Measurements from ENCODE around the gene MCTP1.

DNA sequence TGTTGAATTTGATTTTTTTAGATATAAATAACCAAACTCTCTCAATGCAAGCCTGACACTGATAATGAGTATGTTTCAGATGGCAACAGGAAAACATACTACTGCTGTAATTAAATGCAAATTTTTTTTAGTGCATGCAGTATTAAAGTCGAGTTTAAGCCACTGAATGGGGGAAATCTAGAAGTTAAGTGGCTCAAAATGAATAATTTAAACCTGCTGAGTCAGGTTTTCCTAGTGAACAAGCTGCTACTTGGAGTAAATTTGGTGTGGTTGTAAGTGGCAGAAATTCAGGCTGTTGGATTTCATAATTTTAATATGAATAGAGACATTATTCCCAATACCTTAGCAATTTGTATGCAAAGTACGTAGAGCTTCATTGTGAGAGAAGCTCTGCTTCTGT is 544.6 kb downstream of the MCTP1 start:
- TF ChIP-seq, protein P1, sequence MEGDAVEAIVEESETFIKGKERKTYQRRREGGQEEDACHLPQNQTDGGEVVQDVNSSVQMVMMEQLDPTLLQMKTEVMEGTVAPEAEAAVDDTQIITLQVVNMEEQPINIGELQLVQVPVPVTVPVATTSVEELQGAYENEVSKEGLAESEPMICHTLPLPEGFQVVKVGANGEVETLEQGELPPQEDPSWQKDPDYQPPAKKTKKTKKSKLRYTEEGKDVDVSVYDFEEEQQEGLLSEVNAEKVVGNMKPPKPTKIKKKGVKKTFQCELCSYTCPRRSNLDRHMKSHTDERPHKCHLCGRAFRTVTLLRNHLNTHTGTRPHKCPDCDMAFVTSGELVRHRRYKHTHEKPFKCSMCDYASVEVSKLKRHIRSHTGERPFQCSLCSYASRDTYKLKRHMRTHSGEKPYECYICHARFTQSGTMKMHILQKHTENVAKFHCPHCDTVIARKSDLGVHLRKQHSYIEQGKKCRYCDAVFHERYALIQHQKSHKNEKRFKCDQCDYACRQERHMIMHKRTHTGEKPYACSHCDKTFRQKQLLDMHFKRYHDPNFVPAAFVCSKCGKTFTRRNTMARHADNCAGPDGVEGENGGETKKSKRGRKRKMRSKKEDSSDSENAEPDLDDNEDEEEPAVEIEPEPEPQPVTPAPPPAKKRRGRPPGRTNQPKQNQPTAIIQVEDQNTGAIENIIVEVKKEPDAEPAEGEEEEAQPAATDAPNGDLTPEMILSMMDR (IDR thresholded peaks at IDR 0.05; ENCODE audit: control extremely low read depth in 1 of 3, insufficient read depth in 1 of 3, low read depth in 1 of 3, low read length in 3 of 3): no peak
- TF ChIP-seq CBX5 (IDR thresholded peaks at IDR 0.05; ENCODE audit: low read depth, low read length) (no peak), EZH2 (IDR thresholded peaks at IDR 0.05; ENCODE audit: low read depth, low read length, severe bottlenecking) (no peak), POLR2A (IDR thresholded peaks at IDR 0.05; ENCODE audit: control extremely low read depth in 1 of 2, low read depth in 2 of 2, low read length in 2 of 2) (no peak), GABPA (IDR thresholded peaks at IDR 0.05; ENCODE audit: borderline replicate concordance, insufficient read depth, low read length) (no peak), CBX8 (IDR thresholded peaks at IDR 0.05; ENCODE audit: borderline replicate concordance, low read depth, low read length) (no peak), POLR2AphosphoS5 (IDR thresholded peaks at IDR 0.05; ENCODE audit: low read depth, low read length) (no peak)

All from H1 (cell line).